IMR-90 (cell line): ENCODE measurements around the gene BANF1. TPM values are rescaled to one million over a fixed set of nuclear protein-coding genes. Genes with fewer than 3 reads are reported as not detected.

Experiments
- ATAC-seq: fragments of 200-7000 bp; cut with Tn5 transposase; 2 replicates; pipeline ENCODE4 v1.9.1; 2020; ENCODE audit warnings: low read depth, mild to moderate bottlenecking, moderate library complexity
- BruUV-seq: library from RNA; stranded (reverse); fragments of 400-500 nt; replicated peaks from 2 replicates; lab custom pipeline; 2021; lab: Mats Ljungman, UMichigan
- CTCF ChIA-PET: fragments of 300-600 bp; formaldehyde crosslinking; extraction: SDS; loops from one replicate; lab custom pipeline; 2021; ENCODE audit warnings: antibody characterized with exemption; lab: Yijun Ruan, JAX
- POLR2A ChIA-PET: fragments of 300-600 bp; sonication (Branson Sonifier 250); formaldehyde crosslinking; loops from one replicate; lab custom pipeline; 2022; ENCODE audit warnings: antibody characterized with exemption; ENCODE audit not compliant: unreplicated experiment; lab: Charles Lee
- DNase-seq: peaks from one replicate; pipeline ENCODE4 v3.0.0; 2013
- H2AFZ ChIP-seq: replicated peaks from 2 replicates; pipeline ENCODE3; 2013; ENCODE audit warnings: low read length, mild to moderate bottlenecking; ENCODE audit not compliant: poor library complexity
- H2AK5ac ChIP-seq: 2 replicates; pipeline ENCODE4 v1.6.1; 2013; ENCODE audit warnings: low read depth, low read length, inconsistent platforms
- H2AK9ac ChIP-seq: replicated peaks from 2 replicates; pipeline ENCODE3; 2013; ENCODE audit warnings: mild to moderate bottlenecking, low read depth, low read length, moderate library complexity; ENCODE audit not compliant: poor library complexity
- H2BK120ac ChIP-seq: 2 replicates; pipeline ENCODE4 v1.6.1; 2013; ENCODE audit warnings: low read depth, low read length, inconsistent platforms
- H2BK15ac ChIP-seq: 3 replicates; pipeline ENCODE4 v1.6.1; 2013; ENCODE audit warnings: low read depth, low read length, inconsistent platforms
- H2BK20ac ChIP-seq: 2 replicates; pipeline ENCODE4 v1.6.1; 2013; ENCODE audit warnings: low read depth, mild to moderate bottlenecking, inconsistent platforms, low read length, moderate library complexity
- H2BK5ac ChIP-seq: 2 replicates; pipeline ENCODE4 v1.6.1; 2013; ENCODE audit warnings: mild to moderate bottlenecking, low read depth, low read length, inconsistent platforms; ENCODE audit not compliant: poor library complexity, severe bottlenecking
- H3K14ac ChIP-seq: replicated peaks from 2 replicates; pipeline ENCODE4 v1.6.1; 2013; ENCODE audit warnings: low read depth, low read length, inconsistent platforms
- H3K18ac ChIP-seq: 2 replicates; pipeline ENCODE4 v1.6.1; 2013; ENCODE audit warnings: low read depth, low read length, control low read depth
- H3K23ac ChIP-seq: 2 replicates; pipeline ENCODE4 v1.6.1; 2013; ENCODE audit warnings: low read depth, low read length, inconsistent platforms
- H3K27ac ChIP-seq: 2 replicates; pipeline ENCODE4 v1.5.1; 2013; ENCODE audit warnings: mild to moderate bottlenecking, control low read depth, low read length; ENCODE audit not compliant: insufficient read depth
- H3K27me3 ChIP-seq: 2 replicates; pipeline ENCODE4 v1.6.1; 2013; ENCODE audit warnings: low read length; ENCODE audit not compliant: control insufficient read depth, insufficient read depth
- H3K36me3 ChIP-seq: 2 replicates; pipeline ENCODE4 v1.6.1; 2013; ENCODE audit warnings: low read length, mixed read lengths; ENCODE audit not compliant: control insufficient read depth, insufficient read depth
- H3K4ac ChIP-seq: 2 replicates; pipeline ENCODE4 v1.6.1; 2013; ENCODE audit warnings: low read depth, low read length, inconsistent platforms
- H3K4me1 ChIP-seq: 2 replicates; pipeline ENCODE4 v1.6.1; 2013; ENCODE audit warnings: low read length, mixed read lengths; ENCODE audit not compliant: control insufficient read depth, insufficient read depth
- H3K4me2 ChIP-seq: 2 replicates; pipeline ENCODE4 v1.6.1; 2013; ENCODE audit warnings: low read depth, mild to moderate bottlenecking, control low read depth, low read length, moderate library complexity
- H3K4me3 ChIP-seq: 2 replicates; pipeline ENCODE4 v1.5.1; 2013; ENCODE audit warnings: low read depth, mild to moderate bottlenecking, control low read depth, low read length, moderate library complexity; ENCODE audit not compliant: insufficient read depth
- H3K56ac ChIP-seq: 2 replicates; pipeline ENCODE4 v1.6.1; 2013; ENCODE audit warnings: low read length, inconsistent platforms; ENCODE audit not compliant: insufficient read depth; ENCODE audit errors: extremely low read depth
- H3K79me1 ChIP-seq, 2 experiments: 2 replicates each; pipeline ENCODE4 v1.6.1; 2013; ENCODE audit warnings: low read length in 2 of 2, inconsistent platforms in 1 of 2, low read depth in 1 of 2
- H3K9ac ChIP-seq: 2 replicates; pipeline ENCODE4 v1.6.1; 2013; ENCODE audit warnings: low read depth, low read length, control low read depth
- H3K9me1 ChIP-seq: 2 replicates; pipeline ENCODE4 v1.6.1; 2013; ENCODE audit warnings: low read length, inconsistent platforms; ENCODE audit not compliant: insufficient read depth
- H3K9me3 ChIP-seq: 2 replicates; pipeline ENCODE4 v1.6.1; 2013; ENCODE audit warnings: low read length; ENCODE audit not compliant: control insufficient read depth, insufficient read depth
- H4K20me1 ChIP-seq: 2 replicates; pipeline ENCODE4 v1.6.1; 2013; ENCODE audit warnings: low read length, inconsistent platforms; ENCODE audit not compliant: insufficient read depth
- H4K5ac ChIP-seq: 2 replicates; pipeline ENCODE4 v1.6.1; 2013; ENCODE audit warnings: mild to moderate bottlenecking, low read depth, low read length, control low read depth
- H4K8ac ChIP-seq, 2 experiments: 2 replicates each; pipeline ENCODE4 v1.6.1; 2013; ENCODE audit warnings: low read depth in 2 of 2, low read length in 2 of 2, control low read depth in 1 of 2, inconsistent platforms in 1 of 2
- H4K91ac ChIP-seq: 2 replicates; pipeline ENCODE4 v1.6.1; 2013; ENCODE audit warnings: low read depth, low read length, inconsistent platforms; ENCODE audit not compliant: insufficient read depth
- BHLHE40 ChIP-seq: fragments of 150-350 bp; IDR thresholded peaks from 2 replicates; pipeline ENCODE4 v1.6.1; 2016; ENCODE audit warnings: mild to moderate bottlenecking, low read depth, low read length
- CHD1 ChIP-seq: IDR thresholded peaks from 2 replicates; pipeline ENCODE4 v1.6.1; 2012; ENCODE audit warnings: low read depth, low read length, improper control_type of control experiment
- ELK1 ChIP-seq: fragments of 150-350 bp; IDR thresholded peaks from 2 replicates; pipeline ENCODE4 v1.6.1; 2016; ENCODE audit warnings: low read depth, mild to moderate bottlenecking, low read length, moderate library complexity, borderline replicate concordance
- FOS ChIP-seq: fragments of 150-350 bp; IDR thresholded peaks from 2 replicates; pipeline ENCODE4 v1.6.1; 2016; ENCODE audit warnings: low read depth, low read length
- MAFK ChIP-seq: IDR thresholded peaks from 2 replicates; pipeline ENCODE4 v1.6.1; 2012; ENCODE audit warnings: low read depth, low read length, improper control_type of control experiment
- MAZ ChIP-seq: IDR thresholded peaks from 2 replicates; pipeline ENCODE4 v1.6.1; 2012; ENCODE audit warnings: low read depth, mild to moderate bottlenecking, low read length, improper control_type of control experiment, moderate library complexity, borderline replicate concordance
- MXI1 ChIP-seq: IDR thresholded peaks from 2 replicates; pipeline ENCODE4 v1.6.1; 2012; ENCODE audit warnings: low read depth, mild to moderate bottlenecking, low read length, moderate library complexity, borderline replicate concordance
- NFE2L2 ChIP-seq: fragments of 150-350 bp; IDR thresholded peaks from 2 replicates; pipeline ENCODE4 v1.6.1; 2016; ENCODE audit warnings: low read depth, mild to moderate bottlenecking, low read length
- POLR2A ChIP-seq: IDR thresholded peaks from 2 replicates; pipeline ENCODE4 v1.6.1; 2012; ENCODE audit warnings: mild to moderate bottlenecking, low read depth, low read length
- RCOR1 ChIP-seq: IDR thresholded peaks from 2 replicates; pipeline ENCODE4 v1.6.1; 2012; ENCODE audit warnings: mild to moderate bottlenecking, low read length, improper control_type of control experiment; ENCODE audit not compliant: insufficient replicate concordance
- RFX5 ChIP-seq: IDR thresholded peaks from 2 replicates; pipeline ENCODE4 v1.8.0; 2012; ENCODE audit warnings: low read depth, mild to moderate bottlenecking, low read length, moderate library complexity
- SMC3 ChIP-seq: fragments of 150-350 bp; IDR thresholded peaks from 2 replicates; pipeline ENCODE4 v1.6.1; 2016; ENCODE audit warnings: low read depth, mild to moderate bottlenecking, antibody characterized with exemption, low read length, moderate library complexity
- WGBS, 2 experiments: methylation state at CpG; one replicate each; pipeline versions ENCODE4 v1.1.5 to v1.1.7; 2013; ENCODE audit warnings: missing lambda C conversion rate in 2 of 2; ENCODE audit not compliant: insufficient read length in 1 of 2; ENCODE audit errors: extremely low coverage in 2 of 2; 5-methylcytosine and 5-hydroxymethylcytosine counted together
- dilution Hi-C: fragments of 300-500 bp; cut with HindIII; formaldehyde crosslinking; loops from one replicate; pipeline ENCODE4 v1.14.3; 2018; ENCODE audit warnings: low sequenced_read_pairs; ENCODE audit not compliant: unreplicated experiment
- in situ Hi-C: fragments of 300-500 bp; cut with MboI; formaldehyde crosslinking; loops from 3 replicates; pipeline ENCODE4 v1.14.3; 2019; ENCODE audit warnings: low sequenced_read_pairs, inconsistent platforms, mixed read lengths
- intact Hi-C: fragments of 100-400 bp; cut with micrococcal nuclease; formaldehyde crosslinking; loops from 2 replicates; pipeline ENCODE4 v1.10.0; 2022
- polyA plus RNA-seq, 3 experiments: library from polyadenylated mRNA; depleted of rRNA; stranded (reverse); fragments of >200 nt; gene quantifications; 2 replicates each; pipeline ENCODE4 v1.2.3, GENCODE V29; 2012; ENCODE audit warnings: low replicate concordance in 1 of 3
- total RNA-seq: library from RNA; depleted of rRNA; stranded (reverse); fragments of >200 nt; gene quantifications from 2 replicates; pipeline ENCODE4 v1.2.3, GENCODE V29; 2012

The BANF1 gene
- total and polyA plus RNA-seq, 2 of the 4 experiments (the other 2 are of a cell fraction) = 36.6 to 242 TPM

- Histone ChIP-seq H3K4me1 (peaks cover 8% of the 10 kb centered on the region), H3K4me2 (peak within 1 kb of the TSS; percentile 92), H3K4ac (peak within 1 kb of the TSS; percentile 94), H2AK5ac (peak within 1 kb of the TSS; percentile 95), H2BK15ac (no peak within 1 kb of the TSS; the same call in 2 of the 3 replicates), H3K56ac (peak within 1 kb of the TSS; percentile 85), H3K36me3 (peaks cover 16% of the 10 kb centered on the region), H2AK9ac (peak within 1 kb of the TSS; percentile 99), H4K5ac (peak within 1 kb of the TSS; percentile 83), H2BK5ac (peak within 1 kb of the TSS; percentile 76), H3K9me1 (0 out of 2 replicates have a peak, but pooled peaks cover 7% of the 10 kb centered on the region), H2BK120ac (peak within 1 kb of the TSS; percentile 43; the same call in 1 of the 2 replicates), H3K9me3 (no peaks in the 10 kb centered on the region), H4K8ac (peak within 1 kb of the TSS; percentile 92 to 97), H3K14ac (peak within 1 kb of the TSS; percentile 98), H3K4me3 (peak within 1 kb of the TSS; percentile 86), H4K20me1 (peaks cover 14% of the 10 kb centered on the region; the same call in 1 of the 2 replicates), H3K23ac (peak within 1 kb of the TSS; percentile 99), H3K9ac (peak within 1 kb of the TSS; percentile 90), H3K79me1 (peaks cover 13 to 44% of the 10 kb centered on the region in 2 experiments), H2BK20ac (peak within 1 kb of the TSS; percentile 8; the same call in 1 of the 2 replicates), H3K18ac (peak within 1 kb of the TSS; percentile 19), H2AFZ (peak within 1 kb of the TSS; percentile 95), H4K91ac (peak within 1 kb of the TSS; percentile 86), H3K27me3 (peaks cover 15% of the 10 kb centered on the region; the same call in 1 of the 2 replicates), H3K27ac (peak within 1 kb of the TSS; percentile 87)
- WGBS, 2 experiments = 2% methylated on average over 49 of the region's 84 CpGs; no CpG with 5 or more reads in 1 of the 2 experiments
- dilution Hi-C loops (no loop called here), intact Hi-C loops (no loop called here), in situ Hi-C loops (no loop called here)
- CTCF ChIA-PET = interaction anchor here (1.1 to 2.1 kb wide), 2 partner anchors 16 to 30 kb away, joined by 4 to 11 read pairs; no protein-coding TSS in a partner anchor
- BruUV-seq = TSS peak; percentile 73
- POLR2A ChIA-PET = interaction anchor here (0.9 kb wide), 1 partner anchor 237 kb away, joined by 3 read pairs; the partner anchor contains the start of gene YIF1A
- peak; percentile 98 for DNase-seq
- TF ChIP-seq RFX5 = no peak
- TF ChIP-seq NFE2L2 = no peak
- TF ChIP-seq POLR2A = peak; percentile 84
- TF ChIP-seq MXI1 = peak; percentile 74; the same call in 1 of the 2 replicates
- TF ChIP-seq ELK1 = 0 out of 2 replicates have a peak, but pooled peaks have one; percentile 61
- TF ChIP-seq FOS = no peak
- no peak for TF ChIP-seq RCOR1
- TF ChIP-seq MAFK = no peak; the same call in 1 of the 2 replicates
- TF ChIP-seq BHLHE40 = 0 out of 2 replicates have a peak, but pooled peaks have one; percentile 21
- TF ChIP-seq SMC3 = no peak
- TF ChIP-seq CHD1 = no peak
- TF ChIP-seq MAZ = peak; percentile 89; the same call in 1 of the 2 replicates
- peak; percentile 98 for ATAC-seq
These were observed 49.7 kb downstream of the BANF1 start, which contains the start of gene SF3B2 for GRCh38 chr11:66051766-66052663. TSS of gene SF3B2 (plus strand) at chr11:66052364. CDS start at chr11:66052385, 21 bp downstream.
